Measurements from ENCODE around the gene ZBTB7A. TPM values are rescaled to one million over a fixed set of nuclear protein-coding genes. Genes with fewer than 3 reads are reported as not detected.

ZBTB7A gene
- total RNA-seq, 4 donors from 2014 or later: 60.5 to 187 (median 81.2) TPM

DNA sequence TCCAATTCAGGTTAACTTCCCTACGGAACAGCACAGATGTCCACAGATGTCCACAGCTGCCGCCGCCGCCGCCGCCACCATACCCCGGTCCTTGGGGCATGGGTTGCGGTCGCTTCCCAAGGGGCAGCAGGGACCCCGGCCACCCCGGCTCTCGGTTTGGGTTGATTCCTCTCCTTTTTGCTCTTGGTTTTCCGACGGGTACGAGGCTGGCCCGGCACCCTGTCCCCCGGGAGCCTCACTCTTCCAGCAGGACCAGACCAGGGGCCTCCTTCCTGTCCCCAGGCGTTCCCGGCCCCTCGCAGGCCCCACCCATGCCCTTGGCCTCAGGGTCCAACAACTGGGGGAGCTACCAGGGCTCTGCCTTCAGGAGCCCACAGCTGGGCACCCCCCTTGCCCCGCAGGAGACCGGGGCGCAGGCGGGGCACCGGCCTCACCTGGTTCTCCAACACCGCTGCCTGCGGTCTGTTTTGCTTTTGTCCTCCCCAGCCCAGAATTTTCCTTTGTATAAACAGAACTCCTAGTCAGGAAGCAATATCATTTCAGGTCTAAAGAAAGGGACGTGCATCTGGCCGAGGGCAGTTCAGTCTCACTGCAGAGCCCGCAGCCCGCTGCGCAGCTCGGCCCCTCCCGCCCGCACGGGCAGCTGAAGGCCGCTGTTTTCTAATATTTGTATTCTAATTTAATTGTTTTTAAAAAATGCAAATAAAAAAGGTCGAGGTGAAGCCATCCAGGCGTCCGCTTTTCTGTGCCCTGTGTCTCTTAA lies 27.9 kb downstream of the ZBTB7A start:
- DNase-seq: no peak
- TF ChIP-seq POLR2A (IDR thresholded peaks at IDR 0.05): no peak
- TF ChIP-seq, protein P1, sequence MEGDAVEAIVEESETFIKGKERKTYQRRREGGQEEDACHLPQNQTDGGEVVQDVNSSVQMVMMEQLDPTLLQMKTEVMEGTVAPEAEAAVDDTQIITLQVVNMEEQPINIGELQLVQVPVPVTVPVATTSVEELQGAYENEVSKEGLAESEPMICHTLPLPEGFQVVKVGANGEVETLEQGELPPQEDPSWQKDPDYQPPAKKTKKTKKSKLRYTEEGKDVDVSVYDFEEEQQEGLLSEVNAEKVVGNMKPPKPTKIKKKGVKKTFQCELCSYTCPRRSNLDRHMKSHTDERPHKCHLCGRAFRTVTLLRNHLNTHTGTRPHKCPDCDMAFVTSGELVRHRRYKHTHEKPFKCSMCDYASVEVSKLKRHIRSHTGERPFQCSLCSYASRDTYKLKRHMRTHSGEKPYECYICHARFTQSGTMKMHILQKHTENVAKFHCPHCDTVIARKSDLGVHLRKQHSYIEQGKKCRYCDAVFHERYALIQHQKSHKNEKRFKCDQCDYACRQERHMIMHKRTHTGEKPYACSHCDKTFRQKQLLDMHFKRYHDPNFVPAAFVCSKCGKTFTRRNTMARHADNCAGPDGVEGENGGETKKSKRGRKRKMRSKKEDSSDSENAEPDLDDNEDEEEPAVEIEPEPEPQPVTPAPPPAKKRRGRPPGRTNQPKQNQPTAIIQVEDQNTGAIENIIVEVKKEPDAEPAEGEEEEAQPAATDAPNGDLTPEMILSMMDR (IDR thresholded peaks at IDR 0.05): no peak
- H3K36me3 ChIP-seq: peaks cover 8 to 67% (median 9%) of the 10 kb centered on the region in 3 donors
- 82 to 85% methylated on average over 22 of the region's 40 CpGs for WGBS, 2 donors
- H3K4me3 ChIP-seq: no peak overlapping the region
- intact Hi-C loops (cut with DNase I): no loop called here
- no peaks in the 10 kb centered on the region for H3K27me3 ChIP-seq
- no peaks in the 10 kb centered on the region for H3K9me3 ChIP-seq
- peaks cover 11 to 20% (median 15%) of the 10 kb centered on the region in 3 donors for H3K4me1 ChIP-seq
- H3K27ac ChIP-seq: peak overlapping the region in 1 of 4 donors; percentile 7

DNA sequence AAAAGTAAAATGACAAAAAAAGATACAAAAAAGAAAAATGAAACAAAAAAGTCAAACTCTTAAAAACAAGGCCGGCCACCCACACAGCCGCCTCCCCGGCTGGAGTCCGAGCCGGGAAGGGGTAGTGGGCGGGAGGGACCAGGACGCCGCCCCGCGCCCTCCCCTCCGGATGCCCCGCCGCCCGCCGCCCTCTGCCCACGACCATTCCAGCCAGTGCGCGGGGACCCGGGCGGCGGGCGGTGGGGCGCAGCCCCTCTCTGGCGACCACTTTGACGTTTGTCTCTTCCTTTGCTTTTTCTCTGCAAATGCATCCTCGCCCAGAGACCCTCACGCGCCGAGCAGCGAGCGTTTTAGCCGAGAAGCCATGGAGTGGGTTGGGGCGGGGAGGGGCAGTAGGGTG lies 28.6 kb downstream of the ZBTB7A start:
- TF ChIP-seq, protein P1 (IDR thresholded peaks at IDR 0.05): no peak
- no peak for TF ChIP-seq POLR2A (IDR thresholded peaks at IDR 0.05)
- Histone ChIP-seq H3K36me3 (peaks cover 9 to 75% (median 11%) of the 10 kb centered on the region in 3 donors), H3K27me3 (no peaks in the 10 kb centered on the region), H3K27ac (no peak overlapping the region), H3K4me1 (peaks cover 7 to 12% (median 8%) of the 10 kb centered on the region in 3 donors), H3K9me3 (no peaks in the 10 kb centered on the region), H3K4me3 (no peak overlapping the region)
- 86 to 87% methylated on average over 9 to 13 of the region's 33 CpGs for WGBS, 2 donors
- DNase-seq: no peak
- intact Hi-C loops (cut with DNase I): no loop called here

DNA sequence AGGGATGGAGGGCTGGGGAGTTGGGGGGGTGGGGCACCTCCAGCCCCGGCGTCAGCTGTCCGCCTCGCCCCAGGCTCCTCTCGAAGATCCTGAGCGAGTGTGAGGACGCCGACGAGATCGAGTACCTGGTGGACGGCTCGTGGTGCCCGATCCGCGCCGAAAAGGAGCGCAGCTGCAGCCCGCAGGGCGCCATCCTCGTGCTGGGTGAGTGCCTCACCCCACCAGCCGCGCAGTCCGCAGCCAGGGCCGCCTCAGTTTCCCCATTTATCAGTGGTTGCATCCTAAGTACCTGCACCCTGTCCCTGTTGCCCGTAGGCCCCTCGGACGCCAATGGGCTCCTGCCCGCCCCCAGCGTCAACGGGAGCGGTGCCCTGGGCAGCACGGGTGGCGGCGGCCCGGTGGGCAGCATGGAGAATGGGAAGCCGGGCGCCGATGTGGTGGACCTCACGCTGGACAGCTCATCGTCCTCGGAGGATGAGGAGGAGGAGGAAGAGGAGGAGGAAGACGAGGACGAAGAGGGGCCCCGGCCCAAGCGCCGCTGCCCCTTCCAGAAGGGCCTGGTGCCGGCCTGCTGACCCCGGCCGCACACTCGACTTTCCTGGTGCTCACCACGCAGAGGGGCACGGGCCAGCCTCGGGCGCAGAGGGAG lies 29.3 kb downstream of the ZBTB7A start:
- H3K4me3 ChIP-seq: no peak overlapping the region
- H3K9me3 ChIP-seq: no peaks in the 10 kb centered on the region
- H3K4me1 ChIP-seq: peaks cover 1 to 6% (median 2%) of the 10 kb centered on the region in 3 donors
- H3K27ac ChIP-seq: no peak overlapping the region
- 85 to 91% methylated on average over 12 to 23 of the region's 54 CpGs for WGBS, 2 donors
- H3K36me3 ChIP-seq: peaks cover 9 to 78% (median 16%) of the 10 kb centered on the region in 3 donors
- DNase-seq: no peak
- intact Hi-C loops (cut with DNase I): no loop called here
- no peak for TF ChIP-seq POLR2A (IDR thresholded peaks at IDR 0.05)
- TF ChIP-seq, protein P1 (IDR thresholded peaks at IDR 0.05): no peak
- no peaks in the 10 kb centered on the region for H3K27me3 ChIP-seq

DNA sequence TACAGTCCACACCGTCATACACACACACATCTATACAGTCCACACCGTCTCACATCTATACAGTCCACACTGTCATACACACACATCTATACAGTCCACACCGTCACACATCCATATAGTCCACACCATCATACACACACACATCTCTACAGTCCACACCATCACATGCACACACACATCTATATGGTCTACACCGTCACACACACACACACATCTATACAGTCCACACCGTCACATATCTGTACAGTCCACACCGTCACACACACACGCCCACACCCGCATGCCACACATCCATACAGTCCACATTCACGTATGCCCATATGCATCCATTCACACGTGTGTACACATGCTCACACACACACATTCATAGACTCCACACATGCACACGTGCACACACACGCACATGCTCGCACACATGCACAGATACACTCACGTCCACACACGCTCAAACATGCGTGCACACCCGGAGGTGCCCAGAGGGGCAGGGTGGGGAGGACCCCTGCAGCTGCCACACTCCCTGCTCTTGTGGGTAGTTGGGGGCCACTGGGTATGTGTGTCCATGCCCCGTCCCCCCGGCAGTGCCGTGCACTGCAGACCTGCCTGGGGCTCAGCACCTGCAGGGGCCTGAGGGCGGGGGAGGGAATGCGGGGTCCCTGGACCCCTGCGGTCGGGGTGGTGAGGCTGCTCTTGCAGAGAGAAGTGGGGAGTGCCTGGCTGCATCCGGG lies 30.0 kb downstream of the ZBTB7A start:
- intact Hi-C loops (cut with DNase I): no loop called here
- Histone ChIP-seq H3K4me3 (no peak overlapping the region), H3K4me1 (no peaks in the 10 kb centered on the region), H3K27ac (no peak overlapping the region), H3K9me3 (no peaks in the 10 kb centered on the region), H3K36me3 (peaks cover 9 to 78% (median 16%) of the 10 kb centered on the region in 3 donors), H3K27me3 (no peaks in the 10 kb centered on the region)
- WGBS, 2 donors: 88 to 89% methylated on average over 16 to 17 of the region's 25 CpGs
- TF ChIP-seq, protein P1 (IDR thresholded peaks at IDR 0.05): no peak
- TF ChIP-seq POLR2A (IDR thresholded peaks at IDR 0.05): no peak
- DNase-seq: no peak

Data from esophagus squamous epithelium (tissue), 5 donors.